Type B pancreatic cell (in vitro differentiated cells): ENCODE measurements around the gene DLGAP5. TPM values are rescaled to one million over a fixed set of nuclear protein-coding genes. Genes with fewer than 3 reads are reported as not detected.

Source experiments
- DNase-seq: peaks from one replicate; pipeline ENCODE4 v3.0.0; 2021; ENCODE audit warnings: mixed read lengths; ENCODE audit not compliant: unreplicated experiment; ENCODE audit errors: extremely low spot score
- H3K27ac Mint-ChIP-seq: 2 replicates; pipeline ENCODE4 v1.8.0; 2021; ENCODE audit warnings: mild to moderate bottlenecking, mixed read lengths
- H3K27me3 Mint-ChIP-seq: 2 replicates; pipeline ENCODE4 v1.8.0; 2021; ENCODE audit warnings: mixed read lengths
- H3K36me3 Mint-ChIP-seq: 2 replicates; pipeline ENCODE4 v1.8.0; 2021; ENCODE audit warnings: mixed read lengths
- H3K4me1 Mint-ChIP-seq: one replicate; pipeline ENCODE4 v1.8.0; 2021; ENCODE audit warnings: mixed read lengths; ENCODE audit not compliant: unreplicated experiment
- H3K4me3 Mint-ChIP-seq: 2 replicates; pipeline ENCODE4 v1.8.0; 2021; ENCODE audit warnings: mild to moderate bottlenecking, mixed read lengths
- H3K9me3 Mint-ChIP-seq: 2 replicates; pipeline ENCODE4 v1.8.0; 2021; ENCODE audit warnings: mixed read lengths
- total RNA-seq: library from RNA; stranded (reverse); gene quantifications from 2 replicates; pipeline ENCODE4 v1.2.1, GENCODE V29; 2021; ENCODE audit warnings: low replicate concordance
- TF ChIP-seq, protein P1 (sequence below): fragments of 200-600 bp; sonication (generic); conservative IDR thresholded peaks from 2 replicates; pipeline ENCODE4 v1.5.0; 2021; ENCODE audit warnings: antibody characterized with exemption, mild to moderate bottlenecking

DLGAP5 gene
- total RNA-seq, 1 donor from 2014 or later: 58.8 TPM

GRCh38 chr14:55139696-55140509 is 51.5 kb downstream of the DLGAP5 start:
- TF ChIP-seq, protein P1, sequence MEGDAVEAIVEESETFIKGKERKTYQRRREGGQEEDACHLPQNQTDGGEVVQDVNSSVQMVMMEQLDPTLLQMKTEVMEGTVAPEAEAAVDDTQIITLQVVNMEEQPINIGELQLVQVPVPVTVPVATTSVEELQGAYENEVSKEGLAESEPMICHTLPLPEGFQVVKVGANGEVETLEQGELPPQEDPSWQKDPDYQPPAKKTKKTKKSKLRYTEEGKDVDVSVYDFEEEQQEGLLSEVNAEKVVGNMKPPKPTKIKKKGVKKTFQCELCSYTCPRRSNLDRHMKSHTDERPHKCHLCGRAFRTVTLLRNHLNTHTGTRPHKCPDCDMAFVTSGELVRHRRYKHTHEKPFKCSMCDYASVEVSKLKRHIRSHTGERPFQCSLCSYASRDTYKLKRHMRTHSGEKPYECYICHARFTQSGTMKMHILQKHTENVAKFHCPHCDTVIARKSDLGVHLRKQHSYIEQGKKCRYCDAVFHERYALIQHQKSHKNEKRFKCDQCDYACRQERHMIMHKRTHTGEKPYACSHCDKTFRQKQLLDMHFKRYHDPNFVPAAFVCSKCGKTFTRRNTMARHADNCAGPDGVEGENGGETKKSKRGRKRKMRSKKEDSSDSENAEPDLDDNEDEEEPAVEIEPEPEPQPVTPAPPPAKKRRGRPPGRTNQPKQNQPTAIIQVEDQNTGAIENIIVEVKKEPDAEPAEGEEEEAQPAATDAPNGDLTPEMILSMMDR: no peak
- no peaks in the 10 kb centered on the region for H3K9me3 Mint-ChIP-seq
- DNase-seq: no peak
- peaks cover 11% of the 10 kb centered on the region for H3K4me1 Mint-ChIP-seq
- H3K36me3 Mint-ChIP-seq: peaks cover 45% of the 10 kb centered on the region
- no peaks in the 10 kb centered on the region for H3K27me3 Mint-ChIP-seq
- H3K27ac Mint-ChIP-seq: peak overlapping the region; percentile 22
- no peak overlapping the region for H3K4me3 Mint-ChIP-seq

DNA sequence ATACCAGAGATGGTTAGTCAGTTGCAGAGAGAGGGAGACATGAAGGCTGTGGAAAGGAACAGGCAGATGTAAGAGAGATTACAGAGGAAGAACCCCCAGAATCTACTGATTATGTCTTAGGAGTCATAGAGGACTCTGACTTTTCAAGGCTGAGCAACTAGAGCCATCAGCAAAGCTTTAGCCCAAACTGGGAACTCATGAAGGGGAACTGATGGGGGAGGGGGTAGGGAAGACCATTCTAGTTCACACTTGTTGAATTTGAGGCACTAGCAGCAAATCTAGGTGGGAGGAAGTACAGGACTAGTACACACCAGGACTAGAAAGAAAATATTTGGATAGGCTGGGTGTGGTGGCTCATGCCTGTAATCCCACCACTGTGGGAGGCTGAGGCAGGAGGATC is 52.2 kb downstream of the DLGAP5 start:
- Mint-ChIP-seq H3K36me3 (peaks cover 45% of the 10 kb centered on the region), H3K27ac (peak overlapping the region; percentile 9)
- TF ChIP-seq, protein P1: no peak

GRCh38 chr14:55138091-55138490 is 53.3 kb downstream of the DLGAP5 start:
- H3K36me3 Mint-ChIP-seq: peaks cover 46% of the 10 kb centered on the region
- H3K27ac Mint-ChIP-seq: peak overlapping the region; percentile 67
- DNase-seq: no peak

More for the DNA sequence above, 52.2 kb downstream of the DLGAP5 start:
- H3K27me3 Mint-ChIP-seq: no peaks in the 10 kb centered on the region
- H3K4me1 Mint-ChIP-seq: peaks cover 11% of the 10 kb centered on the region
- no peak overlapping the region for H3K4me3 Mint-ChIP-seq
- no peaks in the 10 kb centered on the region for H3K9me3 Mint-ChIP-seq
- no peak for DNase-seq

DNA sequence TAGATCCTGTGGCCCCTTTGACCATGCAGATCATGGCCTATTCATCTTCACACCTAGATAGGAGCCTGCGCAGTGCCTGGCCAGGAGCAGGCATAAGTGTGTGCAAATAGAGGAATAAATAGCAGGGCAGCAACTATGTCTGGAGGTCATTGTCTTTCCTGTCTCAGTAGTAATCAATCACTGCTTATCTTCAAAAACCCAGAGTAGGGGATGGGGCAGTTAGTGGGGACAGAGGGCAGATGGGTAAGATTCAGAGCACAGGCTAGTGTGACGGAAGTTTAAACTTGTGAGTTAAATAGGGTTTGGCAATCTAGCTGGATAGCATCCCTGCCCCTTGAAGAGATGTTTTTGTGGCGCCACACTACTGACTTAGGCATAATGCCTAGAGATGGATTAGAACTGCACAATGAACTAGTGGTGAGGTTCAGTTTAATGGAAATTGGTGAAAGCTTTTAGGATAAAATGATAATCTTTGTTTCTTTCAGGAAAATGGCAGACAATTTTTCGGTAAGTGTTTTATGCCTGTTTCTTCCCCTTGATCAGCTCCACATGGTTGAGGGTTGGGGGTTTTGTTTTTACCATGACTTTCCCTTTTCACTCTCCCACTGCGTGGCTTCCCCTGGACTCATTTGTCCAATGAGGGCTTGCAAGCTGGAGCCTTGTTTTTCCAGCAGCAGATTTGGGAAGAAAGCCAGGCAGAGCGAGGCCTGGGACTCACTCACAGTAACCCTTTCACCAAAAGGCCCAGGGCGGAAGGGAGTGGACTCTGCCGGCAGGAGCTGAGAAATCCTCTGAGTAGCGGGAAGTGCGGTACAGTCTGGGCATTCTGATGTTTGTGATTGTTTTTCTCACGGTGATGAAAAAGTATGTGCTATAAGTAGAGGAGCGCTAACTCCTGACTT is 54.2 kb downstream of the DLGAP5 start:
- Mint-ChIP-seq H3K4me1 (peaks cover 13% of the 10 kb centered on the region), H3K27ac (peak overlapping the region; percentile 67), H3K4me3 (peak overlapping the region; percentile 35), H3K27me3 (no peaks in the 10 kb centered on the region), H3K9me3 (no peaks in the 10 kb centered on the region), H3K36me3 (peaks cover 44% of the 10 kb centered on the region)
- no peak for DNase-seq
- TF ChIP-seq, protein P1: no peak

More at GRCh38 chr14:55138091-55138490, 53.3 kb downstream of the DLGAP5 start:
- Mint-ChIP-seq H3K4me3 (no peak overlapping the region), H3K4me1 (peaks cover 11% of the 10 kb centered on the region), H3K9me3 (no peaks in the 10 kb centered on the region), H3K27me3 (no peaks in the 10 kb centered on the region)
- TF ChIP-seq, protein P1: no peak

GRCh38 chr14:55136241-55136640 is 55.1 kb downstream of the DLGAP5 start:
- H3K4me3 Mint-ChIP-seq: no peak overlapping the region
- peaks cover 41% of the 10 kb centered on the region for H3K36me3 Mint-ChIP-seq
- H3K9me3 Mint-ChIP-seq: no peaks in the 10 kb centered on the region
- H3K27me3 Mint-ChIP-seq: peaks cover 4% of the 10 kb centered on the region
- TF ChIP-seq, protein P1: no peak
- H3K4me1 Mint-ChIP-seq: peaks cover 21% of the 10 kb centered on the region
- peak overlapping the region; percentile 67 for H3K27ac Mint-ChIP-seq
- no peak for DNase-seq
